ENCODE data around the gene IKZF3. TPM values are rescaled to one million over a fixed set of nuclear protein-coding genes. Genes with fewer than 3 reads are reported as not detected.
"Not testable (repeated sequence)": the region's sequence is repeated elsewhere in the genome, so short reads cannot be mapped to it uniquely, and the experiment has no call there.

Gene IKZF3
- under 1 TPM; 0.29 to 0.62 (median 0.34) TPM for polyA plus RNA-seq

- H3K27ac ChIP-seq (ENCODE audit: low read depth, low read length) = no peak within 1 kb of the TSS
- 2 to 4% (median 4%) methylated on average over 50 of the region's 50 CpGs for WGBS, 3 donors
These were observed at the start of gene IKZF3 for GRCh38 chr17:39863918-39864746. Gene IKZF3 (minus strand): TSS chr17:39864312. CDS start chr17:39864126, 186 bp downstream.

GRCh38 chr17:39908789-39909352, 44.8 kb upstream of the IKZF3 start:
- no peak overlapping the region for H3K27ac ChIP-seq (ENCODE audit: low read depth, low read length)
- 88 to 95% (median 90%) methylated on average over 6 of the region's 6 CpGs for WGBS, 3 donors

GRCh38 chr17:39904990-39905288, 40.8 kb upstream of the IKZF3 start:
- H3K27ac ChIP-seq (ENCODE audit: low read depth, low read length) = no peak overlapping the region
- 74 to 81% (median 80%) methylated on average over 3 of the region's 3 CpGs for WGBS, 3 donors

- 77 to 97% (median 77%) methylated on average over 4 of the region's 4 CpGs for WGBS, 3 donors
- no peak overlapping the region for H3K27ac ChIP-seq (ENCODE audit: low read depth, low read length)
These were observed 39.2 kb upstream of the IKZF3 start for GRCh38 chr17:39903158-39903884.

GRCh38 chr17:39902027-39902426, 37.9 kb upstream of the IKZF3 start:
- WGBS, 3 donors = 87 to 95% (median 94%) methylated on average over 2 of the region's 2 CpGs

GRCh38 chr17:39899215-39899614, 35.1 kb upstream of the IKZF3 start:
- H3K27ac ChIP-seq (ENCODE audit: low read depth, low read length) = no peak overlapping the region

More at GRCh38 chr17:39902027-39902426, 37.9 kb upstream of the IKZF3 start:
- H3K27ac ChIP-seq (ENCODE audit: low read depth, low read length) = not testable (repeated sequence)

- 92 to 97% (median 95%) methylated on average over 4 of the region's 4 CpGs for WGBS, 3 donors
These were observed 34.0 kb upstream of the IKZF3 start for GRCh38 chr17:39898088-39898487.

GRCh38 chr17:39894681-39895376, 30.7 kb upstream of the IKZF3 start:
- no peak overlapping the region for H3K27ac ChIP-seq (ENCODE audit: low read depth, low read length)
- WGBS, 3 donors = 18 to 24% (median 19%) methylated on average over 3 of the region's 3 CpGs

More at GRCh38 chr17:39898088-39898487, 34.0 kb upstream of the IKZF3 start:
- H3K27ac ChIP-seq (ENCODE audit: low read depth, low read length) = no peak overlapping the region

- 17 to 47% (median 29%) methylated on average over 2 of the region's 2 CpGs for WGBS, 3 donors
- H3K27ac ChIP-seq (ENCODE audit: low read depth, low read length) = no peak overlapping the region
These were observed 25.1 kb upstream of the IKZF3 start for GRCh38 chr17:39889200-39889599.

- H3K27ac ChIP-seq (ENCODE audit: low read depth, low read length) = no peak overlapping the region
These were observed 23.0 kb upstream of the IKZF3 start for GRCh38 chr17:39887078-39887477.

GRCh38 chr17:39886102-39886501, 22.0 kb upstream of the IKZF3 start:
- WGBS, 3 donors = 70 to 75% (median 72%) methylated on average over 5 of the region's 5 CpGs
- H3K27ac ChIP-seq (ENCODE audit: low read depth, low read length) = not testable (repeated sequence)

GRCh38 chr17:39872751-39873150, 8.6 kb upstream of the IKZF3 start:
- 61 to 89% (median 78%) methylated on average over 2 of the region's 2 CpGs for WGBS, 3 donors
- no peak overlapping the region for H3K27ac ChIP-seq (ENCODE audit: low read depth, low read length)

- no peak overlapping the region for H3K27ac ChIP-seq (ENCODE audit: low read depth, low read length)
- WGBS, 3 donors = 72 to 81% (median 81%) methylated on average over 2 of the region's 2 CpGs
These were observed 7.7 kb upstream of the IKZF3 start for GRCh38 chr17:39871801-39872200.

- WGBS, 3 donors = 93 to 95% (median 94%) methylated on average over 1 of the region's 1 CpG
- no peak overlapping the region for H3K27ac ChIP-seq (ENCODE audit: low read depth, low read length)
These were observed 6.7 kb upstream of the IKZF3 start for GRCh38 chr17:39870776-39871175.

- 71 to 85% (median 72%) methylated on average over 17 of the region's 17 CpGs for WGBS, 3 donors
- H3K27ac ChIP-seq (ENCODE audit: low read depth, low read length) = no peak overlapping the region
These were observed 4.4 kb upstream of the IKZF3 start for GRCh38 chr17:39868554-39868942.

- 17 to 39% (median 22%) methylated on average over 48 to 67 of the region's 67 CpGs for WGBS, 3 donors
- no peak within 1 kb of the TSS for H3K27ac ChIP-seq (ENCODE audit: low read depth, low read length)
These were observed 3.9 kb upstream of the IKZF3 start, which contains the start of gene ZPBP2 for GRCh38 chr17:39867880-39868553. Gene ZPBP2 (plus strand): TSS chr17:39868202. CDS start chr17:39868355, 153 bp downstream.

GRCh38 chr17:39867084-39867879, 3.2 kb upstream of the IKZF3 start:
- H3K27ac ChIP-seq (ENCODE audit: low read depth, low read length) = no peak overlapping the region
- WGBS, 3 donors = 77 to 86% (median 80%) methylated on average over 21 of the region's 21 CpGs

Measured in adipose tissue (tissue), 3 donors.